IMR-90 (cell line): ENCODE results near the gene NDUFA9. TPM values are rescaled to one million over a fixed set of nuclear protein-coding genes. Genes with fewer than 3 reads are reported as not detected.

Source experiments
- ATAC-seq: fragments of 200-7000 bp; cut with Tn5 transposase; 2 replicates; pipeline ENCODE4 v1.9.1; 2020; ENCODE audit warnings: low read depth, mild to moderate bottlenecking, moderate library complexity
- BruUV-seq: library from RNA; stranded (reverse); fragments of 400-500 nt; replicated peaks from 2 replicates; lab custom pipeline; 2021; lab: Mats Ljungman, UMichigan
- CTCF ChIA-PET: fragments of 300-600 bp; formaldehyde crosslinking; extraction: SDS; loops from one replicate; lab custom pipeline; 2021; ENCODE audit warnings: antibody characterized with exemption; lab: Yijun Ruan, JAX
- POLR2A ChIA-PET: fragments of 300-600 bp; sonication (Branson Sonifier 250); formaldehyde crosslinking; loops from one replicate; lab custom pipeline; 2022; ENCODE audit warnings: antibody characterized with exemption; ENCODE audit not compliant: unreplicated experiment; lab: Charles Lee
- DNase-seq: peaks from one replicate; pipeline ENCODE4 v3.0.0; 2013
- H2AFZ ChIP-seq: replicated peaks from 2 replicates; pipeline ENCODE3; 2013; ENCODE audit warnings: low read length, mild to moderate bottlenecking; ENCODE audit not compliant: poor library complexity
- H2AK5ac ChIP-seq: 2 replicates; pipeline ENCODE4 v1.6.1; 2013; ENCODE audit warnings: low read depth, low read length, inconsistent platforms
- H2AK9ac ChIP-seq: replicated peaks from 2 replicates; pipeline ENCODE3; 2013; ENCODE audit warnings: mild to moderate bottlenecking, low read depth, low read length, moderate library complexity; ENCODE audit not compliant: poor library complexity
- H2BK120ac ChIP-seq: 2 replicates; pipeline ENCODE4 v1.6.1; 2013; ENCODE audit warnings: low read depth, low read length, inconsistent platforms
- H2BK15ac ChIP-seq: 3 replicates; pipeline ENCODE4 v1.6.1; 2013; ENCODE audit warnings: low read depth, low read length, inconsistent platforms
- H2BK20ac ChIP-seq: 2 replicates; pipeline ENCODE4 v1.6.1; 2013; ENCODE audit warnings: low read depth, mild to moderate bottlenecking, inconsistent platforms, low read length, moderate library complexity
- H2BK5ac ChIP-seq: 2 replicates; pipeline ENCODE4 v1.6.1; 2013; ENCODE audit warnings: mild to moderate bottlenecking, low read depth, low read length, inconsistent platforms; ENCODE audit not compliant: poor library complexity, severe bottlenecking
- H3K14ac ChIP-seq: replicated peaks from 2 replicates; pipeline ENCODE4 v1.6.1; 2013; ENCODE audit warnings: low read depth, low read length, inconsistent platforms
- H3K18ac ChIP-seq: 2 replicates; pipeline ENCODE4 v1.6.1; 2013; ENCODE audit warnings: low read depth, low read length, control low read depth
- H3K23ac ChIP-seq: 2 replicates; pipeline ENCODE4 v1.6.1; 2013; ENCODE audit warnings: low read depth, low read length, inconsistent platforms
- H3K27ac ChIP-seq: 2 replicates; pipeline ENCODE4 v1.5.1; 2013; ENCODE audit warnings: mild to moderate bottlenecking, control low read depth, low read length; ENCODE audit not compliant: insufficient read depth
- H3K27me3 ChIP-seq: 2 replicates; pipeline ENCODE4 v1.6.1; 2013; ENCODE audit warnings: low read length; ENCODE audit not compliant: control insufficient read depth, insufficient read depth
- H3K36me3 ChIP-seq: 2 replicates; pipeline ENCODE4 v1.6.1; 2013; ENCODE audit warnings: low read length, mixed read lengths; ENCODE audit not compliant: control insufficient read depth, insufficient read depth
- H3K4ac ChIP-seq: 2 replicates; pipeline ENCODE4 v1.6.1; 2013; ENCODE audit warnings: low read depth, low read length, inconsistent platforms
- H3K4me1 ChIP-seq: 2 replicates; pipeline ENCODE4 v1.6.1; 2013; ENCODE audit warnings: low read length, mixed read lengths; ENCODE audit not compliant: control insufficient read depth, insufficient read depth
- H3K4me2 ChIP-seq: 2 replicates; pipeline ENCODE4 v1.6.1; 2013; ENCODE audit warnings: low read depth, mild to moderate bottlenecking, control low read depth, low read length, moderate library complexity
- H3K4me3 ChIP-seq: 2 replicates; pipeline ENCODE4 v1.5.1; 2013; ENCODE audit warnings: low read depth, mild to moderate bottlenecking, control low read depth, low read length, moderate library complexity; ENCODE audit not compliant: insufficient read depth
- H3K56ac ChIP-seq: 2 replicates; pipeline ENCODE4 v1.6.1; 2013; ENCODE audit warnings: low read length, inconsistent platforms; ENCODE audit not compliant: insufficient read depth; ENCODE audit errors: extremely low read depth
- H3K79me1 ChIP-seq, 2 experiments: 2 replicates each; pipeline ENCODE4 v1.6.1; 2013; ENCODE audit warnings: low read length in 2 of 2, inconsistent platforms in 1 of 2, low read depth in 1 of 2
- H3K9ac ChIP-seq: 2 replicates; pipeline ENCODE4 v1.6.1; 2013; ENCODE audit warnings: low read depth, low read length, control low read depth
- H3K9me1 ChIP-seq: 2 replicates; pipeline ENCODE4 v1.6.1; 2013; ENCODE audit warnings: low read length, inconsistent platforms; ENCODE audit not compliant: insufficient read depth
- H3K9me3 ChIP-seq: 2 replicates; pipeline ENCODE4 v1.6.1; 2013; ENCODE audit warnings: low read length; ENCODE audit not compliant: control insufficient read depth, insufficient read depth
- H4K20me1 ChIP-seq: 2 replicates; pipeline ENCODE4 v1.6.1; 2013; ENCODE audit warnings: low read length, inconsistent platforms; ENCODE audit not compliant: insufficient read depth
- H4K5ac ChIP-seq: 2 replicates; pipeline ENCODE4 v1.6.1; 2013; ENCODE audit warnings: mild to moderate bottlenecking, low read depth, low read length, control low read depth
- H4K8ac ChIP-seq, 2 experiments: 2 replicates each; pipeline ENCODE4 v1.6.1; 2013; ENCODE audit warnings: low read depth in 2 of 2, low read length in 2 of 2, control low read depth in 1 of 2, inconsistent platforms in 1 of 2
- H4K91ac ChIP-seq: 2 replicates; pipeline ENCODE4 v1.6.1; 2013; ENCODE audit warnings: low read depth, low read length, inconsistent platforms; ENCODE audit not compliant: insufficient read depth
- CTCF ChIP-seq: conservative IDR thresholded peaks from 2 replicates; pipeline ENCODE4 v1.5.1; 2012; ENCODE audit warnings: mild to moderate bottlenecking, low read depth, low read length, improper control_type of control experiment
- RFX5 ChIP-seq: IDR thresholded peaks from 2 replicates; pipeline ENCODE4 v1.8.0; 2012; ENCODE audit warnings: low read depth, mild to moderate bottlenecking, low read length, moderate library complexity
- WGBS, 2 experiments: methylation state at CpG; one replicate each; pipeline versions ENCODE4 v1.1.5 to v1.1.7; 2013; ENCODE audit warnings: missing lambda C conversion rate in 2 of 2; ENCODE audit not compliant: insufficient read length in 1 of 2; ENCODE audit errors: extremely low coverage in 2 of 2; 5-methylcytosine and 5-hydroxymethylcytosine counted together
- dilution Hi-C: fragments of 300-500 bp; cut with HindIII; formaldehyde crosslinking; loops from one replicate; pipeline ENCODE4 v1.14.3; 2018; ENCODE audit warnings: low sequenced_read_pairs; ENCODE audit not compliant: unreplicated experiment
- in situ Hi-C: fragments of 300-500 bp; cut with MboI; formaldehyde crosslinking; loops from 3 replicates; pipeline ENCODE4 v1.14.3; 2019; ENCODE audit warnings: low sequenced_read_pairs, inconsistent platforms, mixed read lengths
- intact Hi-C: fragments of 100-400 bp; cut with micrococcal nuclease; formaldehyde crosslinking; loops from 2 replicates; pipeline ENCODE4 v1.10.0; 2022
- polyA plus RNA-seq, 3 experiments: library from polyadenylated mRNA; depleted of rRNA; stranded (reverse); fragments of >200 nt; gene quantifications; 2 replicates each; pipeline ENCODE4 v1.2.3, GENCODE V29; 2012; ENCODE audit warnings: low replicate concordance in 1 of 3
- total RNA-seq: library from RNA; depleted of rRNA; stranded (reverse); fragments of >200 nt; gene quantifications from 2 replicates; pipeline ENCODE4 v1.2.3, GENCODE V29; 2012

The NDUFA9 gene
- total and polyA plus RNA-seq, 2 of the 4 experiments (the other 2 are of a cell fraction): 71.0 to 124 TPM

- Histone ChIP-seq H3K27ac (no peak overlapping the region), H3K4me3 (no peak overlapping the region), H3K18ac (no peak overlapping the region), H2BK5ac (no peak overlapping the region), H3K79me1 (no peaks in the 10 kb centered on the region), H2BK20ac (no peak overlapping the region), H4K8ac (no peak overlapping the region), H2BK120ac (no peak overlapping the region), H2AK5ac (no peak overlapping the region), H2AFZ (no peak overlapping the region), H3K14ac (no peak overlapping the region), H3K4me1 (no peaks in the 10 kb centered on the region), H3K9me3 (no peaks in the 10 kb centered on the region), H3K9me1 (no peaks in the 10 kb centered on the region), H3K4me2 (no peak overlapping the region), H4K20me1 (no peaks in the 10 kb centered on the region), H4K5ac (no peak overlapping the region), H2BK15ac (no peak overlapping the region), H3K9ac (no peak overlapping the region), H4K91ac (no peak overlapping the region), H3K36me3 (peaks cover 12% of the 10 kb centered on the region; the same call in 1 of the 2 replicates), H3K27me3 (no peaks in the 10 kb centered on the region), H3K56ac (no peak overlapping the region), H3K4ac (no peak overlapping the region), H2AK9ac (no peak overlapping the region), H3K23ac (no peak overlapping the region)
- POLR2A ChIA-PET: no interaction called here
- BruUV-seq: no TSS peak
- ATAC-seq: no peak
- dilution Hi-C loops: no loop called here
- 92% methylated on average over 1 of the region's 2 CpGs; no CpG with 5 or more reads in 1 of the 2 experiments for WGBS, 2 experiments
- CTCF ChIA-PET: no interaction called here
- intact Hi-C loops: no loop called here
- in situ Hi-C loops: no loop called here
- TF ChIP-seq RFX5: no peak
- no peak for TF ChIP-seq CTCF
- no peak for DNase-seq
Observed at GRCh38 chr12:4679711-4680110, 30.8 kb downstream of the NDUFA9 start.
